H1 (cell line): ENCODE data around the gene TAOK2. TPM values are rescaled to one million over a fixed set of nuclear protein-coding genes. Genes with fewer than 3 reads are reported as not detected.

ENCODE experiments used
- CTCF ChIA-PET: fragments of 300-600 bp; sonication (Branson Sonifier 250); formaldehyde crosslinking; loops from one replicate; lab custom pipeline; 2021; ENCODE audit not compliant: partially characterized antibody; lab: Charles Lee
- POLR2A ChIA-PET: fragments of 300-600 bp; sonication (Branson Sonifier 250); formaldehyde crosslinking; loops from one replicate; lab custom pipeline; 2021; ENCODE audit warnings: inconsistent platforms; ENCODE audit not compliant: partially characterized antibody; lab: Charles Lee
- DNase-seq, 2 experiments: peaks; one replicate each; pipeline versions ENCODE4 v3.0.0 to v3.0.0-alpha.2; 2010 to 2022; ENCODE audit warnings: low spot score in 2 of 2, low read depth in 1 of 2, mixed read lengths in 1 of 2
- FAIRE-seq: peaks from 2 replicates; lab custom pipeline; 2011; peaks lifted over from hg19 to GRCh38; lab: Jason Lieb, UNC
- H2AFZ ChIP-seq: 2 replicates; pipeline ENCODE4 v1.8.1; 2012; ENCODE audit warnings: low read length, inconsistent platforms
- H2AK5ac ChIP-seq: 2 replicates; pipeline ENCODE4 v1.6.1; 2013; ENCODE audit warnings: low read depth, low read length
- H2BK120ac ChIP-seq: replicated peaks from 2 replicates; pipeline ENCODE3; 2013; ENCODE audit warnings: low read depth, low read length, inconsistent platforms
- H2BK12ac ChIP-seq: 2 replicates; pipeline ENCODE4 v1.6.1; 2013; ENCODE audit warnings: low read depth, low read length
- H2BK15ac ChIP-seq: 2 replicates; pipeline ENCODE4 v1.6.1; 2013; ENCODE audit warnings: low read length
- H2BK20ac ChIP-seq: 2 replicates; pipeline ENCODE4 v1.6.1; 2013; ENCODE audit warnings: low read length
- H2BK5ac ChIP-seq: 2 replicates; pipeline ENCODE4 v1.6.1; 2013; ENCODE audit warnings: low read depth, low read length
- H3K14ac ChIP-seq: 2 replicates; pipeline ENCODE4 v1.6.1; 2013; ENCODE audit warnings: inconsistent platforms; ENCODE audit not compliant: insufficient read length
- H3K18ac ChIP-seq: 2 replicates; pipeline ENCODE4 v1.6.1; 2013; ENCODE audit warnings: low read length; ENCODE audit errors: extremely low read depth
- H3K23ac ChIP-seq: 2 replicates; pipeline ENCODE4 v1.6.1; 2013; ENCODE audit warnings: inconsistent platforms; ENCODE audit not compliant: insufficient read length
- H3K23me2 ChIP-seq: 2 replicates; pipeline ENCODE4 v1.6.1; 2013; ENCODE audit warnings: low read depth, low read length
- H3K27ac ChIP-seq: 2 replicates; pipeline ENCODE4 v1.6.1; 2011; ENCODE audit warnings: low read depth, low read length, inconsistent platforms
- H3K27me3 ChIP-seq, 4 experiments: replicated peaks in 1 of 4; 1 replicate in 1 of 4; 2 replicates in 3 of 4; pipeline versions ENCODE4 v1.6.1 to v1.8.1; 2011 to 2013; ENCODE audit warnings: low read length in 3 of 4, mild to moderate bottlenecking in 3 of 4, inconsistent platforms in 2 of 4, mixed read lengths in 2 of 4, moderate library complexity in 1 of 4; ENCODE audit not compliant: control insufficient read depth in 3 of 4, insufficient read depth in 3 of 4; ENCODE audit errors: extremely low read depth in 1 of 4
- H3K36me3 ChIP-seq, 4 experiments: 2 replicates each; pipeline versions ENCODE4 v1.6.1 to v1.8.1; 2011 to 2013; ENCODE audit warnings: mild to moderate bottlenecking in 4 of 4, low read length in 3 of 4, moderate library complexity in 2 of 4, control low read depth in 1 of 4, inconsistent platforms in 1 of 4; ENCODE audit not compliant: insufficient read depth in 4 of 4, control insufficient read depth in 2 of 4
- H3K4ac ChIP-seq: replicated peaks from 2 replicates; pipeline ENCODE3; 2013; ENCODE audit warnings: low read length, low read depth, mixed read lengths, inconsistent platforms; ENCODE audit not compliant: insufficient read length
- H3K4me1 ChIP-seq, 4 experiments: replicated peaks in 1 of 4; 1 replicate in 1 of 4; 2 replicates in 3 of 4; pipeline versions ENCODE4 v1.6.1 to v1.8.1; 2011 to 2013; ENCODE audit warnings: low read length in 3 of 4, inconsistent platforms in 2 of 4, mixed read lengths in 1 of 4; ENCODE audit not compliant: insufficient read depth in 4 of 4, control insufficient read depth in 3 of 4
- H3K4me2 ChIP-seq, 2 experiments: 2 replicates each; pipeline versions ENCODE4 v1.6.1 to v1.8.1; 2011 to 2013; ENCODE audit warnings: low read depth in 2 of 2, low read length in 2 of 2, control low read depth in 1 of 2, inconsistent platforms in 1 of 2, mild to moderate bottlenecking in 1 of 2; ENCODE audit not compliant: insufficient read depth in 1 of 2
- H3K4me3 ChIP-seq, 4 experiments: fragments of 200-600, 300-600 bp in 1 of 4; sonication (generic), shearing (Covaris generic), sonication (Bioruptor Twin) in 1 of 4; 2 replicates each; pipeline versions ENCODE4 v1.5.1 to v1.8.1; 2011 to 2016; ENCODE audit warnings: low read length in 4 of 4, low read depth in 3 of 4, control low read depth in 2 of 4, inconsistent platforms in 2 of 4, mild to moderate bottlenecking in 2 of 4, mixed read lengths in 1 of 4, moderate library complexity in 1 of 4; ENCODE audit not compliant: insufficient read depth in 2 of 4; ENCODE audit errors: extremely low read depth in 1 of 4
- H3K56ac ChIP-seq: replicated peaks from 2 replicates; pipeline ENCODE3; 2013; ENCODE audit warnings: low read depth, mild to moderate bottlenecking, mixed read lengths, low read length, inconsistent platforms; ENCODE audit not compliant: insufficient read length
- H3K79me1 ChIP-seq: 2 replicates; pipeline ENCODE4 v1.6.1; 2013; ENCODE audit warnings: low read depth, low read length, control low read depth
- H3K79me2 ChIP-seq, 2 experiments: 2 replicates each; pipeline versions ENCODE4 v1.6.1 to v1.8.1; 2012 to 2013; ENCODE audit warnings: low read length in 2 of 2, mild to moderate bottlenecking in 2 of 2, inconsistent platforms in 1 of 2; ENCODE audit not compliant: insufficient read depth in 2 of 2, control insufficient read depth in 1 of 2
- H3K9ac ChIP-seq, 4 experiments: replicated peaks in 1 of 4; 1 replicate in 1 of 4; 2 replicates in 3 of 4; pipeline versions ENCODE4 v1.6.1 to v1.8.1; 2011 to 2013; ENCODE audit warnings: low read depth in 3 of 4, low read length in 3 of 4, control low read depth in 2 of 4, mild to moderate bottlenecking in 2 of 4, moderate library complexity in 2 of 4, inconsistent platforms in 1 of 4; ENCODE audit errors: extremely low read depth in 1 of 4
- H3K9me3 ChIP-seq, 2 experiments: 2 replicates each; pipeline versions ENCODE4 v1.6.1 to v1.8.1; 2012 to 2013; ENCODE audit warnings: mild to moderate bottlenecking in 2 of 2, moderate library complexity in 2 of 2, control low read depth in 1 of 2, inconsistent platforms in 1 of 2, low read depth in 1 of 2, low read length in 1 of 2, mixed read lengths in 1 of 2; ENCODE audit not compliant: insufficient read depth in 2 of 2
- H4K20me1 ChIP-seq, 2 experiments: replicated peaks in 1 of 2; 2 replicates each; pipeline versions ENCODE3 to v1.8.1; 2011 to 2013; ENCODE audit warnings: inconsistent platforms in 2 of 2, low read length in 2 of 2, mild to moderate bottlenecking in 1 of 2; ENCODE audit not compliant: insufficient read depth in 2 of 2, control insufficient read depth in 1 of 2
- H4K5ac ChIP-seq: 2 replicates; pipeline ENCODE4 v1.6.1; 2013; ENCODE audit warnings: low read length, low read depth, mixed read lengths, inconsistent platforms; ENCODE audit not compliant: insufficient read length
- H4K8ac ChIP-seq: 2 replicates; pipeline ENCODE4 v1.8.0; 2013; ENCODE audit warnings: mild to moderate bottlenecking, moderate library complexity, low read length, inconsistent platforms; ENCODE audit not compliant: insufficient read depth; ENCODE audit errors: extremely low read depth
- H4K91ac ChIP-seq: replicated peaks from 2 replicates; pipeline ENCODE3; 2013; ENCODE audit warnings: low read length, mixed read lengths, inconsistent platforms; ENCODE audit not compliant: insufficient read length
- CREB1 ChIP-seq: IDR thresholded peaks from 2 replicates; pipeline ENCODE4 v1.6.1; 2012; ENCODE audit warnings: inconsistent platforms
- EGR1 ChIP-seq: IDR thresholded peaks from 2 replicates; pipeline ENCODE4 v1.6.1; 2011; ENCODE audit warnings: low read depth, low read length, borderline replicate concordance
- GABPA ChIP-seq: IDR thresholded peaks from 2 replicates; pipeline ENCODE4 v1.6.1; 2011; ENCODE audit warnings: mild to moderate bottlenecking, low read length, moderate library complexity, borderline replicate concordance; ENCODE audit not compliant: insufficient read depth
- KDM1A ChIP-seq: fragments of 200-600, 300-600 bp; sonication (generic); IDR thresholded peaks from 2 replicates; pipeline ENCODE4 v1.7.1; 2016; ENCODE audit warnings: mild to moderate bottlenecking, low read length, borderline replicate concordance
- NANOG ChIP-seq: IDR thresholded peaks from 2 replicates; pipeline ENCODE4 v1.6.1; 2011; ENCODE audit warnings: low read length, low read depth, mild to moderate bottlenecking, inconsistent platforms; ENCODE audit not compliant: insufficient read depth, poor library complexity, severe bottlenecking
- TBP ChIP-seq: IDR thresholded peaks from 2 replicates; pipeline ENCODE4 v1.6.1; 2011; ENCODE audit warnings: low read depth, low read length, improper control_type of control experiment
- YY1 ChIP-seq: IDR thresholded peaks from 2 replicates; pipeline ENCODE4 v1.6.1; 2011; ENCODE audit warnings: low read depth, mild to moderate bottlenecking, low read length
- WGBS, 2 experiments: shearing (Covaris generic) in 1 of 2; methylation state at CpG; one replicate each; pipeline versions ENCODE4 v1.1.6 to v1.1.7; 2013 to 2015; ENCODE audit warnings: low lambda C conversion rate in 2 of 2, mixed read lengths in 2 of 2, inconsistent platforms in 1 of 2, low coverage in 1 of 2, missing lambda C conversion rate in 1 of 2; ENCODE audit not compliant: insufficient replicate concordance in 2 of 2, insufficient coverage in 1 of 2, insufficient read length in 1 of 2; ENCODE audit errors: extremely low coverage in 1 of 2, missing lambda C conversion rate in 1 of 2; 5-methylcytosine and 5-hydroxymethylcytosine counted together
- polyA plus RNA-seq, 7 experiments: library from polyadenylated mRNA; depleted of rRNA in 3 of 7; stranded (reverse) in 5 of 7; unstranded in 2 of 7; fragments of >200 nt in 5 of 7; fragments of 200-250 nt in 2 of 7; gene quantifications; 1 replicate in 5 of 7; 2 replicates in 1 of 7; 4 replicates in 1 of 7; pipeline versions ENCODE4 v1.2.1 to v1.2.3, GENCODE V29; 2011 to 2013; ENCODE audit warnings: missing spikeins in 2 of 7, mixed read lengths in 2 of 7
- total RNA-seq: library from RNA; stranded (reverse); fragmentation: NEBNext Ultra II Directional; extraction: Animal tissue kit (Norgen Biotek cat#: 25700); gene quantifications from 2 replicates; pipeline ENCODE4 v1.2.1, GENCODE V29; 2021
- TF ChIP-seq, protein P1 (sequence below): IDR thresholded peaks from 2 replicates; pipeline ENCODE4 v1.6.1; 2012; ENCODE audit warnings: low read length, inconsistent platforms

TAOK2 gene
- total and polyA plus RNA-seq, 2 of the 8 experiments (the other 6 are each of a cell fraction or from before 2014, with no cell fraction given) = 13.5 to 32.6 TPM

DNA sequence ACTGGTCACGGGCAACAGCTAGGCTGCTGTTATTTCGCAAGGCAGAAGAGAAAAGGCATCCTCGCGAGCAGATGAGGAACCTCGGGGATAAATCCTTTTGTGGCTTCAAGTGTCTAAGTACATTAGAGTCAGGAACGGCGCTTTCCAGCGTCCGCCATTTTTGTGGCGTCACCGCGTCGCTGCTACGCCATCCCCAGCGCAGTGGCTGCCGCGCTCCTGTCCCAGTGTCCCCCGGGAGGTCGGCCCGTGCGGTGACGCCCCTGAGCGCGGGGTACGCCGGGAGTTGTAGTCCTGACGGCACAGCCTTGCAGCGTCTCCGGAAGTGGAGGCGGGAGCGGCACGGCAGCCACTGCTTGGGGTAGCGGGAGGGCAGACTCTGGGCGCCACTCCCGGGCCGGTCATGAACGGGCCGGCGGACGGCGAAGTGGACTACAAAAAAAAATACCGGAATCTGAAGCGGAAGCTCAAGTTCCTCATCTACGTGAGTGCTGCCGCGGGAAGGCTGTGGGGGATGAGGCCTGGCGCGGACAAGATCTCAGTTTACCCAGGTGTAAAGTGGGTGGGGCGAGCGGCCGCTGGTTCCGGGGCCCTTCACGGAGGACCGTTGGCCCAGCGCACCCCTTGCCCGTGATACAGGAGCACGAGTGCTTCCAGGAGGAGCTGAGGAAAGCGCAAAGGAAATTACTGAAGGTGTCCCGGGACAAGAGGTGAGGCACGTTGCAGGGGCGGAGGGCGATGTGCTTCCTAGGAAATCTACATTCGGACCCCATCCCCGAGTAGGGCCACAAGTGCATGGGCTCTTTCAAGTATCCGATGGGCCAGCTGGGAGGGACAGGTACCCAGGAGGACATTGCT is 22.5 kb downstream of the TAOK2 start, which contains the start of gene INO80E:
TSS of gene INO80E (plus strand) at position 331 of the 855 bp plus-strand sequence. CDS start at position 401, 70 bp downstream.
- Histone ChIP-seq H4K5ac (peak within 1 kb of the TSS; percentile 85), H2BK120ac (no peak within 1 kb of the TSS), H3K18ac (peak within 1 kb of the TSS; percentile 97), H2BK12ac (peak within 1 kb of the TSS; percentile 10; the same call in 1 of the 2 replicates), H2AK5ac (no peak within 1 kb of the TSS), H3K9ac (peak within 1 kb of the TSS; percentile 70 to 86 (median 78)), H2BK15ac (peak within 1 kb of the TSS; percentile 77; the same call in 1 of the 2 replicates), H3K23me2 (peaks cover 9% of the 10 kb centered on the region; the same call in 1 of the 2 replicates), H3K36me3 (peaks cover 0 to 11% (median under 1%) of the 10 kb centered on the region in 4 experiments; a peak in 6 of 8 replicates), H3K79me2 (peaks cover 0 to 7% of the 10 kb centered on the region in 2 experiments; a peak in 1 of 4 replicates), H3K27ac (peak within 1 kb of the TSS; percentile 86), H3K4me3 (peak within 1 kb of the TSS; percentile 75 to 91 (median 80)), H4K91ac (peak within 1 kb of the TSS; percentile 87), H3K9me3 (no peaks in the 10 kb centered on the region), H3K4ac (peak within 1 kb of the TSS; percentile 27), H4K20me1 (peaks cover 0 to 4% of the 10 kb centered on the region in 2 experiments), H2BK5ac (peak within 1 kb of the TSS; percentile 81), H3K79me1 (peaks cover 3% of the 10 kb centered on the region; the same call in 1 of the 2 replicates), H3K14ac (no peak within 1 kb of the TSS), H3K4me2 (peak within 1 kb of the TSS; percentile 78 to 92), H3K27me3 (no peaks in the 10 kb centered on the region), H2AFZ (peak within 1 kb of the TSS; percentile 86), H2BK20ac (no peak within 1 kb of the TSS), H3K4me1 (peaks cover 0 to 10% (median 4%) of the 10 kb centered on the region in 4 experiments; a peak in 6 of 7 replicates), H4K8ac (peak within 1 kb of the TSS; percentile 93), H3K56ac (peak within 1 kb of the TSS; percentile 75), H3K23ac (no peak within 1 kb of the TSS)
- FAIRE-seq (no peak), DNase-seq (peak; percentile 90 to 98)
- ChIA-PET POLR2A (interaction anchor here (0.7 to 5.5 kb wide), 18 partner anchors 10 to 286 kb away, joined by 3 to 34 read pairs (median 4); partner anchors contain the start of genes ALDOA, DOC2A, KCTD13 and PRRT2), CTCF (interaction anchor here (0.6 to 1.6 kb wide), 4 partner anchors 10 to 40 kb away, joined by 3 to 5 read pairs (median 4); no protein-coding TSS in a partner anchor)
- 2% methylated on average over 57 of the region's 65 CpGs; no CpG with 5 or more reads in 1 of the 2 experiments for WGBS, 2 experiments
- TF ChIP-seq CREB1 (peak; percentile 97), GABPA (no peak; the same call in 1 of the 2 replicates), NANOG (no peak), TBP (peak; percentile 25), YY1 (peak; percentile 96), KDM1A (peak; percentile 91), EGR1 (peak; percentile 51; the same call in 1 of the 2 replicates)
- TF ChIP-seq, protein P1, sequence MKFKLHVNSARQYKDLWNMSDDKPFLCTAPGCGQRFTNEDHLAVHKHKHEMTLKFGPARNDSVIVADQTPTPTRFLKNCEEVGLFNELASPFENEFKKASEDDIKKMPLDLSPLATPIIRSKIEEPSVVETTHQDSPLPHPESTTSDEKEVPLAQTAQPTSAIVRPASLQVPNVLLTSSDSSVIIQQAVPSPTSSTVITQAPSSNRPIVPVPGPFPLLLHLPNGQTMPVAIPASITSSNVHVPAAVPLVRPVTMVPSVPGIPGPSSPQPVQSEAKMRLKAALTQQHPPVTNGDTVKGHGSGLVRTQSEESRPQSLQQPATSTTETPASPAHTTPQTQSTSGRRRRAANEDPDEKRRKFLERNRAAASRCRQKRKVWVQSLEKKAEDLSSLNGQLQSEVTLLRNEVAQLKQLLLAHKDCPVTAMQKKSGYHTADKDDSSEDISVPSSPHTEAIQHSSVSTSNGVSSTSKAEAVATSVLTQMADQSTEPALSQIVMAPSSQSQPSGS = peak; percentile 65
